GM21619 (cell line): Measurements from ENCODE around the gene CACNA1C.

Experiments used
- ATAC-seq: cut with Tn5 transposase; IDR thresholded peaks from one replicate; pipeline ENCODE4 v1.9.1; 2021; ENCODE audit not compliant: unreplicated experiment

Gene CACNA1C

DNA sequence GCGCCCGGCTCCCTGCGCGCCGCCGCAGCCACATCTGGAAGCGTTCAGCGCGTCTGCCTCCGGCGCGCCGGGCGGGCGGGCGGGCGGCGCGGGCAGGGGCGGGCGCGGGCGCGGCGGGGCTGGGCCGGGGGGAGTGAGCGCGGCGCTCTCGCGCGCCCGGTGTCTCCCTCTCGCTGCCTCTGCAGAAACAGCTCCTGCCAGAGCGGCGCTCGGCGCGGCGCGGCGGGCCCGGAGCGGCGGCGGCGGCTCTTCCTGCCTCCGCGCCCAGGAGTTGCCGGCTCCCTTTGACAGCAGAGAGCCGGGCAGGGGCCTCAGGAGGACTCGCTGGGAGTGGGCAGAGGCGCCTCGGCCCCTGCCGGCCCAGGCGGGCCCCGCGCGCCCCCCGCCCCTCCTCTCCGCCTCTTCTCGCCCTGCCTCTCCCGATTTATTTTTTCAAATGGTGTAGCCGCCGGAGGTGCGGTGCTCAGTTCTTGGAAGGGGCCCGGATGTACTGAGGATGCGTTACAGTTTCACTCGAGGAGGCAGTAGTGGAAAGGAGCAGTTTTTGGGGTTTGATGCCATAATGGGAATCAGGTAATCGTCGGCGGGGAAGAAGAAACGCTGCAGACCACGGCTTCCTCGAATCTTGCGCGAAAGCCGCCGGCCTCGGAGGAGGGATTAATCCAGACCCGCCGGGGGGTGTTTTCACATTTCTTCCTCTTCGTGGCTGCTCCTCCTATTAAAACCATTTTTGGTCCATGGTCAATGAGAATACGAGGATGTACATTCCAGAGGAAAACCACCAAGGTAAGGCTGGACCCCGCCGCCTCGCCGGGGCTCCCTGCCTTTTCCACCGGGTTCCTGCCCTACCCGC lies at the start of gene CACNA1C:
CACNA1C (plus strand) TSS at position 162 of the 853 bp plus-strand sequence; CDS start at position 738, 576 bp downstream.
- no peak for ATAC-seq

DNA sequence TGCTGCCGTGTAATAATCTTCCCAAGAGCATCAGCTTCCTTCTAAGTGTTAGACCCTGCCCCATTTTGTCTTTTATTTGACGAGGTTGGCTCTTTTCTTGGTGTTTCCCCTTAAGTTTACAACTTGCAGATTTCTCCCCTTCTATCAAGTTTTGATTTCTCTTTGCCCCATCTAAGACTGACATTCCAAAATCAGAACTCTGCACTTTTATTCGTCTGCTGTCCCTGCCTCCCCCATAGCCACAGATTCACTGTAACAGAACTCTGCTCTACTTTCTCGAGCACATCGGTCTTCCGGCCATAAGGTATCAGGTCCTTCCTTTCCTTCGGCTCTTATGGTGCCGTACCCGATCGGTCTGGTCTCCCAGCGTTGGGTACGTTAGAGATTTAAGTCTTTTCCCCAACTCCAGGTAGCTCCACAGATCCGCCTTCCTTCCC lies 49.1 kb upstream of the CACNA1C start:
- peak; percentile 25 for ATAC-seq

- peak; percentile 97 for ATAC-seq
These were observed 48.5 kb upstream of the CACNA1C start, which contains the start of gene DCP1B for GRCh38 chr12:2004113-2004929. TSS of gene DCP1B (minus strand) at chr12:2004457. CDS start at chr12:2004431, 26 bp downstream.

- ATAC-seq = no peak
These were observed 44.1 kb upstream of the CACNA1C start for GRCh38 chr12:2008677-2009076.

- ATAC-seq = no peak
These were observed 43.2 kb upstream of the CACNA1C start for GRCh38 chr12:2009623-2010022.

GRCh38 chr12:2011643-2012607 lies 40.9 kb upstream of the CACNA1C start:
- ATAC-seq = no peak

- no peak for ATAC-seq
These were observed 39.7 kb upstream of the CACNA1C start for GRCh38 chr12:2013086-2013485.

- no peak for ATAC-seq
These were observed 39.1 kb upstream of the CACNA1C start for GRCh38 chr12:2013527-2014223.

DNA sequence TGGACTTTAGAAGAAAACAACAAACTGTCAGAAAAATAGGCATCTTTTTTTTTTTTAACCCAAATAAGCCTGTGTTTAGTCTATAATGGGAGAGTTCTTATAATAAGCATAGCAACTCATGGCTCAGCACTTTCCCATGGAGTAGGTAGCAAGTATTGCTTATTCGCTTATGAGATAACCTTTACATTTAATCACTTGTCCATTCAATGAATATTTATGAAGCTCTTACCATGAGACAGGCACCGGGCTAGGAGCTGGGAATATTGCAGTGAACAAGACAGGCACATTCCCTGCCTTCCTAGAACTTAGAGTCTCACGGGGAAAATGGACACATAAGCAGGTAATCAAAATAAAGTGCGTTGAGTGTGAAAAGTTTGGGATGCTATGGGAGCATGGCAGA lies 38.6 kb upstream of the CACNA1C start:
- no peak for ATAC-seq

DNA sequence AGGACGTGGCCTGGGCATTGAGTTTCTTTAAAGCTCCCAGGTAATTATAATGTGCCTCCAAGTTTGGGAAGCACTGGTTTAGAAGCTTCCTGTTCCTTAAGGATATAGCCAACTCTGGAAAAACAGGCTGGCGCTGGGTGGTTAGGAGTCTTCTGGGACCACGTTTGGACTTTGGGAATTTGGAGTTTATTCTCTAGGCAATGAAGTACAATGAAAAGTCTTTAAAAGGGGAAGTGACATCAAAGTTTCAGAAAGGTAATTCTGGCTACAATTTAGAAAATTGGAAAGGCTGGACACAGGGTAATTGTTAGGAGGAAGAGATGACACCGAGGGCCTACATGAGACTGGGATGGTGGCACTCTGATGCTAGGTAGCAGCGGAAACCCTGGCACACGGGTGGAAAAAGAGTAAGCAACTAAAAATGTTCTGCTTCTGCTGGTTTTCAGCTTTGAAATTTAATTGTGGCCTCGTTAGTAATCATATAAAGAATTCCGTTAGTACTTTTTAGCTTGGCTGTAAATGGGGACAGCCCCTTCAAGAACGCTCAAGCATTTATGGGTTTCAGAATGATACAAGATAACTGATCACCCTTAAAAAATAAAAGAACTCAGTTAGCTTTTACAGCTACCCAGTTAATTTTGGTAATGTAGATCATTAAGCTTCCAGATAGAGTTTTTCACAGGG lies 35.8 kb upstream of the CACNA1C start:
- no peak for ATAC-seq

DNA sequence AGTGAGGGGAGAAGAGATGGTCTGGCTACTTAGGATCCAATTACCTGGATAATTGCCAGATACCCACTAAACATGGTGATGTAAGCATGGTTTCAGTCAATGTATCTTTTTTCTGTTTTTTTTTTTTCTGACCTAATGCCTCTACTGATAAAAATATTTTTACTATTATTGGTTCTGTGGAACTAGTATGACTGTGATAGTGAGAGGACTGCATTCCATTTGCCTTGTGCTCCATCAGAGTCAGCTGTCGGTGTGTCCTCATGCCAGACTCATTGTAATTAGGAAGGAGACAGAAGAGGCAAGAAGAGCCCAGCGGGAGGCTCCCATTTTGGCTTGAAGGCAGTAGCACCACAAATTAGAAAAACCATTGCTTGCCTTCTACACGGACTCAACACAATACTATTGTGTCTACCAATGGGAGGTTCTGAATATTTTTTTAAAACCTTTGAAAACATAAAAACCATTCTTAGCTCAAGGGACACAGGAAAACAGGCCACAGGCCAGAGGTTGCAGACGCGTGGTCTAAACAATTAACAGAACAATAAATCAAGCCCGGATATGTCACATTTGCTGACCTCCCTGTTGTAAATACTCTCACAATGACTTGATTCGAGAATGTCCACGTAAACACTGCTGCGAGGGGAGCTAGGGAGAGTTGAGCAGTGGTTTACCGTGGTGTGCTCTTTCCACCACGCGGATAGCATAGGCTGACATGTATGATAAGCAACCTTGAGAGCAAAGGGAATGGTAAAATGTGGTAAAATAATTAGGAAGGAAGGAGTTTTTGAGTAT lies 35.0 kb upstream of the CACNA1C start:
- no peak for ATAC-seq

GRCh38 chr12:2018391-2018790 lies 34.4 kb upstream of the CACNA1C start:
- ATAC-seq = no peak

DNA sequence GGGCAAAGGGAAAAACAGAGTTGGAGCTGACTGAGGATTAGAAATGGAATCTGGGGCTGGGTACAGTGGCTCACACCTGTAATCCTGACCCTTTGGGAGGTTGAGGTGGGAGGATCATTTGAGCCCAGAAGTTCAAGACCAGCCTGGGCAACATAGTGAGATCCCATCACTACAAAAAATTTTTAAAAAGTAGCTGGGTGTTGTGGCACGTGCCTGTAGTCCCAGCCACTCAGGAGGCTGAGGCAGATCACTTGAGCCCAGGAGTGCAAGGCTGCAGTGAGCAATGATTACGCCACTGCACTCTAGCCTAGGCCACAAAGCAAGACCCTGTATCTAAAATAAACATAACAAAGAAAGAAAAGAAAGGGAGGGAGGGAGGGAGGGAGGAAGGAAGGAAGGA lies 33.7 kb upstream of the CACNA1C start:
- no peak for ATAC-seq

DNA sequence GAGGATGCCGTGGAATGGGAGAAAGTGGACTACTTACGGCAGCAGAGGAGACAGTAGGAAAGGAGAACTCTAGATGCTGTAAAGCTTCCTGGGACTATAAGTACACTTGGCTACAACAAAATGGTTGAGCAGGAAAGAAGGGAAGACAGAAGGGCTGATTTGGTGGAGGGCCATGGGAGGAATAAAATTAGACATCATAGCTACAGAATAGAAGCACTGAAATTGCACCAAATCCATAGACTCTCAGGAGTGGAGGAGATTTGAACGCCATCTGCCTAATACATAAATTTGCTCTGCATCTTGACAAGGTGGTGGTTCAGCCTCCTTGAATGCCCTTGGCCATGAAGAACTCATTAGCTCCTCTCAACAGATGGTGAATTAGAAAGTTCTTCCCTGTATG lies 32.3 kb upstream of the CACNA1C start:
- ATAC-seq = no peak

- ATAC-seq = no peak
These were observed 29.4 kb upstream of the CACNA1C start for GRCh38 chr12:2023365-2023764.

GRCh38 chr12:2027351-2027750 lies 25.4 kb upstream of the CACNA1C start:
- ATAC-seq = no peak

DNA sequence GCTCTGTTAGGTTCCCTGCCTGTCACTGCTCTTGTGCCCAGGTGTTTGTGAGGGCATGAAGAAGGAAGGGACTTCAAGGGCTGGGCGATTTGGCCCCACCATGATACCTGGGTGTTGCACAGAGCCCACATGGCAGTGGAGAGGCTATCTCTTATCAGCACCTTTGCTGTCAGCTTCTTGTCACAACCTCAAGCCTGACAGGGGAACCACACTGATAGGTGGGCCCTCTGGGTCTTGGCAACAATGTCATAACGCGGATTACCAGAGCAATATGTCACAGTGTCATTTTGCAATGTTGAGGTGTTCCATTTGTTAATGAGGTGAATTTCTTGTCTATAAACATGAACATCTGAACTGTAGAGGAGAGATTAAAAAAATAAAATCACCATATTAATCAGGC lies 22.9 kb upstream of the CACNA1C start:
- ATAC-seq = no peak

DNA sequence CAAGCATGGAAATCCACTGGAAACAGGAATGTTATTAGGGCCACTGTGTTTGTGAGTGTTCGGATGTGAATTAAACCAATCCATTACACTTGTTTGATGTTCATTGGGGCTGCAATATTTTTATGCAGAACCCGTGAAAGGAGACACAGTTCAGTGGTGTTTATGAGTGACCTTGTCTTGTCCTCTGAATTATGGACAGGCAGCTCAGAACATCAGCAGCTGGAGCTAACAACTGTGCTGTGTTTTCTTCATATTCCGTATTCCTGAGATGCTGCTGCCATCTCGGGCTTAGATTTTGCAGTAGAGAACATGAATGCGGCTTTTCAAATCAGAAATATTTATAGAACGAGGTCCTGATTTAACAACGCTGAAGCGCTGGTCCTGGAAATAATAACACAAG lies 20.3 kb upstream of the CACNA1C start:
- no peak for ATAC-seq
